ENCODE results near the gene DNAH3. TPM values are rescaled to one million over a fixed set of nuclear protein-coding genes. Genes with fewer than 3 reads are reported as not detected.

The DNAH3 gene
- total and polyA plus RNA-seq, 3 donors from 2014 or later, result 11.7 to 21.2 (median 19.9) TPM

DNA sequence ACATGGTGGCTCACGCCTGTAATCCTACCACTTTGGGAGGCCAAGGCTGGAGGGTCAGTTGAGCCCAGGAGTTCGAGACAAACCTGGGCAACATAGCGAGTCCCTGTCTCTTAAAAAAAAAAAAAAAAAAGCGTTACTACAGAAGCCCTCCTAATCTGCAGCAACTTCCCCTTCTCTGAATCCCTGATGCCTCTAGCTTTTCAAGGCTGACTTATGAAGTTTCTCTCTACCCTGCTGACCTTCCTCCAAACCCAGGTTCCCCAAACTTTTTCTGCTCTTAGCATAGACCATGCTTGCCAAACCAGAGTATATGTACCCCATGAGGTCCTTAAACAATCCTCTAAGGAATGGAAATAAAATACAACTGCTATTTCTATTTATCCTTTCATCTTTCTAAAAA is 233.7 kb downstream of the DNAH3 start:
- Histone ChIP-seq H3K4me3 (no peak overlapping the region), H3K36me3 (ENCODE audit: low read depth, missing control alignments) (no peaks in the 10 kb centered on the region), H3K4me1 (peaks cover 4% of the 10 kb centered on the region), H3K27me3 (no peaks in the 10 kb centered on the region), H3K27ac (no peak overlapping the region), H3K9me3 (no peaks in the 10 kb centered on the region)
- no peak for TF ChIP-seq POLR2A (IDR thresholded peaks at IDR 0.05)
- TF ChIP-seq, protein P1, sequence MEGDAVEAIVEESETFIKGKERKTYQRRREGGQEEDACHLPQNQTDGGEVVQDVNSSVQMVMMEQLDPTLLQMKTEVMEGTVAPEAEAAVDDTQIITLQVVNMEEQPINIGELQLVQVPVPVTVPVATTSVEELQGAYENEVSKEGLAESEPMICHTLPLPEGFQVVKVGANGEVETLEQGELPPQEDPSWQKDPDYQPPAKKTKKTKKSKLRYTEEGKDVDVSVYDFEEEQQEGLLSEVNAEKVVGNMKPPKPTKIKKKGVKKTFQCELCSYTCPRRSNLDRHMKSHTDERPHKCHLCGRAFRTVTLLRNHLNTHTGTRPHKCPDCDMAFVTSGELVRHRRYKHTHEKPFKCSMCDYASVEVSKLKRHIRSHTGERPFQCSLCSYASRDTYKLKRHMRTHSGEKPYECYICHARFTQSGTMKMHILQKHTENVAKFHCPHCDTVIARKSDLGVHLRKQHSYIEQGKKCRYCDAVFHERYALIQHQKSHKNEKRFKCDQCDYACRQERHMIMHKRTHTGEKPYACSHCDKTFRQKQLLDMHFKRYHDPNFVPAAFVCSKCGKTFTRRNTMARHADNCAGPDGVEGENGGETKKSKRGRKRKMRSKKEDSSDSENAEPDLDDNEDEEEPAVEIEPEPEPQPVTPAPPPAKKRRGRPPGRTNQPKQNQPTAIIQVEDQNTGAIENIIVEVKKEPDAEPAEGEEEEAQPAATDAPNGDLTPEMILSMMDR (IDR thresholded peaks at IDR 0.05), result no peak
- 88 to 91% methylated on average over 4 of the region's 4 CpGs for WGBS, 2 donors
- intact Hi-C loops (cut with DNase I; ENCODE audit: low total_unique reads), result no loop called here
- DNase-seq, result no peak

DNA sequence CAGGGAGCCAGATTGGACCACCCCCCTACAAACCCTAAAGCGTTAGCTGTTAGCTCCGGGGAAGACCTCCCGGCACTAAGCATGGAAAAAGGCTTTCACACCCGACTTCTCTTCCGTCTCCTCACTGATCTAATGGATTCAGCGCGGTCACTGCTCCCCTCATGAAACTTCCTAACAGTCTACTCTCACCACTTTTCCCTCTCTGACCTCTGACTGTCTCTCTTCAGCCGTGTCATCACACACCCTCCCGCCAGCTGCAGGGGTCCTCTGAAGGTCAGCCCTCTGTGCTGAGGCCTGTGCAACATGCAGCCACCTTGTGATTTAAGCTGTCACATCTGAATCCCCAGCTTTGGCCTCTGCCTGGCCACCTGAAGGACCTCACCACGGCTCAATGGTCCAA is 234.4 kb downstream of the DNAH3 start:
- TF ChIP-seq, protein P1 (IDR thresholded peaks at IDR 0.05), result no peak
- no peak for TF ChIP-seq POLR2A (IDR thresholded peaks at IDR 0.05)
- H3K9me3 ChIP-seq, result no peaks in the 10 kb centered on the region
- H3K36me3 ChIP-seq (ENCODE audit: low read depth, missing control alignments), result no peaks in the 10 kb centered on the region
- H3K27me3 ChIP-seq, result no peaks in the 10 kb centered on the region
- 95 to 98% methylated on average over 10 of the region's 10 CpGs for WGBS, 2 donors
- intact Hi-C loops (cut with DNase I; ENCODE audit: low total_unique reads), result no loop called here
- no peak overlapping the region for H3K27ac ChIP-seq
- no peak overlapping the region for H3K4me3 ChIP-seq
- peaks cover 4% of the 10 kb centered on the region for H3K4me1 ChIP-seq
- DNase-seq, result no peak

DNA sequence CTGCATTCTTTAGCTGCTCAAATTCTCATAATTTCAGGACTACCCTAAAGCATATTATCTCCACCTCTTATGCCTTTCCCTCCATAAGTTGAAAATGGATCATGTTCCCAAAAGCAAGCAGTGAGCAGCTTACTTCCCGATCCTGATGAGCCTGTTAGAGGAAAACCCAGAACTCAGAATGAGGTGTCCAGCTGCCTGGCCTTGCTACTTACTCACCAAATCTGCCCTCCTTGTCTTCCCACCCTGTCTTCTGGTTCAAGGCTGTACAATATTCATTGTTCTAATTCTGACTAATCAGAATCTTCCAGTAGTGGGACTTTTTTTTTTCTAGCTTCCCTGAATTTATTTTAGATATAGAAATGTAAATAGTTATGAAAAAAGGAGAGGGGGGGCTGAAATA is 239.3 kb downstream of the DNAH3 start:
- Histone ChIP-seq H3K9me3 (no peaks in the 10 kb centered on the region), H3K27me3 (no peaks in the 10 kb centered on the region), H3K4me3 (no peak overlapping the region), H3K4me1 (peaks cover 7% of the 10 kb centered on the region), H3K36me3 (ENCODE audit: low read depth, missing control alignments) (no peaks in the 10 kb centered on the region), H3K27ac (peak overlapping the region in 1 of 2 donors; percentile 43)
- TF ChIP-seq, protein P1 (IDR thresholded peaks at IDR 0.05), result no peak
- no peak for TF ChIP-seq POLR2A (IDR thresholded peaks at IDR 0.05)
- no peak for DNase-seq
- intact Hi-C loops (cut with DNase I; ENCODE audit: low total_unique reads), result no loop called here
- WGBS, 2 donors, result 57 to 58% methylated on average over 1 of the region's 1 CpG

DNA sequence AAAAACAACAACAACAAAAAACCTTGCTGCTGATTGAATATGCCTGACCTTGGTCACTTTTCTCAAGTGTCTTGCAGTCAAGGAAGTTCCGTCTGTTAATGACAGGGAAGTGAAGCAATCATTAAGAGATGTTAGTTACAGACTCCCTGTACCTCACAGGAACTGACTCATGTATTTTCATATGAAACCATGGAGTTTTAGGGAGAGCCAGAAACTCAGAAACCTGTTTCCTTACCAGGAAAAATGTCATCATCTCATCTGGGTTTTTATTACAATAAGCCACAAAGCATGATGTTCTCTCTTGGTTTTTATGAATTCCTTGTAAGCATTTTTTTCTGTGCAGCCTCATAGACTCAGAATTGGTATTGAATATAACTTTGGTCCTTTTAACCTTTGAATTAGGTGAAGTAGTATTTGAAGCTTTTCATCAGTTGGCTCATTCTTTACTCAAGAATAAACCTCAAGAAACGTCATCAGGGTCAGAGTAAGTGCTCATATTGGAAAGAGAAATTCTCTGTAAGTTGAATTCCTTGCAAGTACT is 239.8 kb downstream of the DNAH3 start:
- peaks cover 12% of the 10 kb centered on the region for H3K4me1 ChIP-seq
- DNase-seq, result no peak
- TF ChIP-seq POLR2A (IDR thresholded peaks at IDR 0.05), result no peak
- TF ChIP-seq, protein P1 (IDR thresholded peaks at IDR 0.05), result no peak
- peak overlapping the region in 1 of 2 donors; percentile 43 for H3K27ac ChIP-seq
- no peaks in the 10 kb centered on the region for H3K36me3 ChIP-seq (ENCODE audit: low read depth, missing control alignments)
- intact Hi-C loops (cut with DNase I; ENCODE audit: low total_unique reads), result no loop called here
- H3K9me3 ChIP-seq, result no peaks in the 10 kb centered on the region
- no peaks in the 10 kb centered on the region for H3K27me3 ChIP-seq
- 60 to 68% methylated on average over 2 of the region's 2 CpGs for WGBS, 2 donors
- H3K4me3 ChIP-seq, result no peak overlapping the region

Measured in testis (tissue), 3 donors.